Neural progenitor cell (in vitro differentiated cells): ENCODE results near the gene PPM1K. TPM values are rescaled to one million over a fixed set of nuclear protein-coding genes. Genes with fewer than 3 reads are reported as not detected.

Experiments used
- DNase-seq: peaks from one replicate; pipeline ENCODE4 v3.0.0-alpha.2; 2016; ENCODE audit warnings: low spot score
- H2AFZ ChIP-seq: fragments of 200-600 bp; sonication (generic); replicated peaks from 2 replicates; pipeline ENCODE4 v1.6.1; 2016; ENCODE audit warnings: antibody characterized with exemption
- H3F3A ChIP-seq: fragments of 200-600 bp; sonication (generic); 2 replicates; pipeline ENCODE4 v1.6.1; 2016; ENCODE audit warnings: antibody characterized with exemption, low read depth
- H3K27ac ChIP-seq: fragments of 200-600 bp; sonication (generic); 2 replicates; pipeline ENCODE4 v1.5.1; 2016; ENCODE audit warnings: mild to moderate bottlenecking
- H3K27me3 ChIP-seq: fragments of 200-600 bp; sonication (generic); 2 replicates; pipeline ENCODE4 v1.6.1; 2016; ENCODE audit warnings: mild to moderate bottlenecking, moderate library complexity
- H3K36me3 ChIP-seq: fragments of 200-600 bp; sonication (generic); 2 replicates; pipeline ENCODE4 v1.5.1; 2016
- H3K4me1 ChIP-seq: fragments of 200-600 bp; sonication (generic); 2 replicates; pipeline ENCODE4 v1.6.1; 2016; ENCODE audit warnings: mixed run types
- H3K4me2 ChIP-seq: fragments of 200-600 bp; sonication (generic); 2 replicates; pipeline ENCODE4 v1.6.1; 2016
- H3K4me3 ChIP-seq: fragments of 200-600 bp; sonication (generic); 2 replicates; pipeline ENCODE4 v1.5.1; 2016
- H3K79me2 ChIP-seq: fragments of 200-600 bp; sonication (generic); 2 replicates; pipeline ENCODE4 v1.6.1; 2016; ENCODE audit warnings: low read depth
- H3K9ac ChIP-seq: fragments of 200-600 bp; sonication (generic); 2 replicates; pipeline ENCODE4 v1.6.1; 2016
- H3K9me3 ChIP-seq: fragments of 200-600 bp; sonication (generic); 2 replicates; pipeline ENCODE4 v1.5.1; 2016; ENCODE audit warnings: low read depth
- H4K20me1 ChIP-seq: fragments of 200-600 bp; sonication (generic); 2 replicates; pipeline ENCODE4 v1.6.1; 2016; ENCODE audit warnings: low read depth
- H3K27ac Mint-ChIP-seq: 3 replicates; pipeline ENCODE4 v1.8.0; 2021; ENCODE audit warnings: mixed read lengths
- H3K27me3 Mint-ChIP-seq: 2 replicates; pipeline ENCODE4 v1.8.0; 2022; ENCODE audit warnings: low read depth, mild to moderate bottlenecking, inconsistent platforms, moderate library complexity, mixed read lengths; ENCODE audit not compliant: insufficient read depth
- H3K36me3 Mint-ChIP-seq: 3 replicates; pipeline ENCODE4 v1.8.0; 2021; ENCODE audit warnings: mixed read lengths
- H3K4me1 Mint-ChIP-seq: 3 replicates; pipeline ENCODE4 v1.8.0; 2021; ENCODE audit warnings: mixed read lengths
- H3K4me3 Mint-ChIP-seq: 3 replicates; pipeline ENCODE4 v1.8.0; 2021; ENCODE audit warnings: mild to moderate bottlenecking, moderate library complexity, mixed read lengths
- H3K9me3 Mint-ChIP-seq: 3 replicates; pipeline ENCODE4 v1.8.0; 2020; ENCODE audit warnings: mixed read lengths
- EZH2 ChIP-seq: fragments of 200-600 bp; sonication (generic); IDR thresholded peaks from 2 replicates; pipeline ENCODE4 v1.6.1; 2017; ENCODE audit warnings: antibody characterized with exemption, mild to moderate bottlenecking, moderate library complexity
- EZH2phosphoT487 ChIP-seq: fragments of 200-600 bp; sonication (generic); IDR thresholded peaks from 2 replicates; pipeline ENCODE4 v1.6.1; 2017; ENCODE audit warnings: antibody characterized with exemption
- total RNA-seq: library from RNA; depleted of rRNA; stranded (reverse); fragments of >200 nt; gene quantifications from 2 replicates; pipeline ENCODE4 v1.2.3, GENCODE V29; 2015; ENCODE audit warnings: low replicate concordance
- TF ChIP-seq, protein P1 (sequence below): fragments of 200-600 bp; sonication (generic); IDR thresholded peaks from 2 replicates; pipeline ENCODE4 v1.5.1; 2017; ENCODE audit warnings: antibody characterized with exemption, mild to moderate bottlenecking

Gene PPM1K
- total RNA-seq, 1 donor from 2014 or later: 7.3 TPM

DNA sequence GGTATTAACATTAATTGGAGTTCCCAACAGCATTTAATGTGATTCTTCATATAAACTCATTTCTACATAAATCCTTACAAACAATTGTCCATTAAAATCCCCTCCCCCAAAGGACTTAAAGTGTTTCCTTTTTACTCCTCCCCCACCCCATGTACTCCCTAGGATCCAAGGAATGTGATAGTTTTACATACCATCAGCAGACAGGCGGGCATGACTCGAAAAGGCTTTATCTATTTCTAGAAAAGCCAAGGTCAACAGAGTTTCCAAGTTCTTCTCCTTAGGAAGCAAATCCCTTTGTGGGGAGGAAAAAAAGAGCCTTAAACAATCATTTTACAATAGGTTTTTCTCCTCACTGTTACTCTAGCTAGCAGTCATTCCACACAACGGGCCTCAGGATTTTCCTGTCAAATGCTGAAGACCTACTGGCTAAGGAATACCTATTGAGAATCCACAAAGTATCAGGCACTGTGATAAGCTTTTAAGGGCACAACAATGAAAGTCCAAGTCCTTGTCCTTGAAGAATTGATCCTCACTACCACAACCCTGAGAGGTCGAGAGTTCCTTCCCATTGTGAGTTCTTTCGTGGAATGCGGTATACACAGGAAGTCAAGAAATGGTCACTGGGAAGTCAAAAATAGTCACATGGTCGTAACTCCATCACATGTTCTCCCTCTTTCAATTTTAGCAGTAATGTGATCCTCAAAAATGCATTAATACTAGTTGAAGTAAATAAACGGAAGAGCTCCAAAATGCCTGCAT, 7.2 kb downstream of the PPM1K start:
- H3K27ac ChIP-seq: no peak overlapping the region
- no peak for TF ChIP-seq EZH2
- no peak for TF ChIP-seq EZH2phosphoT487
- TF ChIP-seq, protein P1, sequence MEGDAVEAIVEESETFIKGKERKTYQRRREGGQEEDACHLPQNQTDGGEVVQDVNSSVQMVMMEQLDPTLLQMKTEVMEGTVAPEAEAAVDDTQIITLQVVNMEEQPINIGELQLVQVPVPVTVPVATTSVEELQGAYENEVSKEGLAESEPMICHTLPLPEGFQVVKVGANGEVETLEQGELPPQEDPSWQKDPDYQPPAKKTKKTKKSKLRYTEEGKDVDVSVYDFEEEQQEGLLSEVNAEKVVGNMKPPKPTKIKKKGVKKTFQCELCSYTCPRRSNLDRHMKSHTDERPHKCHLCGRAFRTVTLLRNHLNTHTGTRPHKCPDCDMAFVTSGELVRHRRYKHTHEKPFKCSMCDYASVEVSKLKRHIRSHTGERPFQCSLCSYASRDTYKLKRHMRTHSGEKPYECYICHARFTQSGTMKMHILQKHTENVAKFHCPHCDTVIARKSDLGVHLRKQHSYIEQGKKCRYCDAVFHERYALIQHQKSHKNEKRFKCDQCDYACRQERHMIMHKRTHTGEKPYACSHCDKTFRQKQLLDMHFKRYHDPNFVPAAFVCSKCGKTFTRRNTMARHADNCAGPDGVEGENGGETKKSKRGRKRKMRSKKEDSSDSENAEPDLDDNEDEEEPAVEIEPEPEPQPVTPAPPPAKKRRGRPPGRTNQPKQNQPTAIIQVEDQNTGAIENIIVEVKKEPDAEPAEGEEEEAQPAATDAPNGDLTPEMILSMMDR: no peak
- Mint-ChIP-seq H3K27me3 (no peaks in the 10 kb centered on the region), H3K27ac (no peak overlapping the region), H3K9me3 (no peaks in the 10 kb centered on the region), H3K4me1 (peaks cover 5% of the 10 kb centered on the region), H3K36me3 (peaks cover 10% of the 10 kb centered on the region), H3K4me3 (no peak overlapping the region)
- DNase-seq: no peak
- no peak overlapping the region for H3K9ac ChIP-seq
- no peaks in the 10 kb centered on the region for H3K9me3 ChIP-seq
- H3K4me2 ChIP-seq: no peak overlapping the region
- H3K36me3 ChIP-seq: no peaks in the 10 kb centered on the region
- H3F3A ChIP-seq: no peaks in the 10 kb centered on the region
- no peaks in the 10 kb centered on the region for H4K20me1 ChIP-seq
- no peaks in the 10 kb centered on the region for H3K4me1 ChIP-seq
- H3K79me2 ChIP-seq: no peaks in the 10 kb centered on the region
- H2AFZ ChIP-seq: no peak overlapping the region
- no peak overlapping the region for H3K4me3 ChIP-seq
- H3K27me3 ChIP-seq: peaks cover 2% of the 10 kb centered on the region

GRCh38 chr4:88275949-88276515, 8.3 kb downstream of the PPM1K start:
- TF ChIP-seq EZH2phosphoT487: no peak
- no peak for TF ChIP-seq EZH2
- TF ChIP-seq, protein P1: no peak
- Histone ChIP-seq H3K27ac (no peak overlapping the region), H2AFZ (no peak overlapping the region), H3K36me3 (no peaks in the 10 kb centered on the region), H3K79me2 (no peaks in the 10 kb centered on the region), H3K27me3 (no peaks in the 10 kb centered on the region), H4K20me1 (no peaks in the 10 kb centered on the region), H3F3A (no peaks in the 10 kb centered on the region), H3K9me3 (no peaks in the 10 kb centered on the region), H3K4me3 (no peak overlapping the region), H3K4me2 (no peak overlapping the region), H3K4me1 (no peaks in the 10 kb centered on the region), H3K9ac (no peak overlapping the region)
- peaks cover 10% of the 10 kb centered on the region for H3K36me3 Mint-ChIP-seq
- no peaks in the 10 kb centered on the region for H3K9me3 Mint-ChIP-seq
- no peaks in the 10 kb centered on the region for H3K27me3 Mint-ChIP-seq
- H3K4me3 Mint-ChIP-seq: no peak overlapping the region
- H3K4me1 Mint-ChIP-seq: peaks cover 5% of the 10 kb centered on the region
- DNase-seq: no peak
- no peak overlapping the region for H3K27ac Mint-ChIP-seq

DNA sequence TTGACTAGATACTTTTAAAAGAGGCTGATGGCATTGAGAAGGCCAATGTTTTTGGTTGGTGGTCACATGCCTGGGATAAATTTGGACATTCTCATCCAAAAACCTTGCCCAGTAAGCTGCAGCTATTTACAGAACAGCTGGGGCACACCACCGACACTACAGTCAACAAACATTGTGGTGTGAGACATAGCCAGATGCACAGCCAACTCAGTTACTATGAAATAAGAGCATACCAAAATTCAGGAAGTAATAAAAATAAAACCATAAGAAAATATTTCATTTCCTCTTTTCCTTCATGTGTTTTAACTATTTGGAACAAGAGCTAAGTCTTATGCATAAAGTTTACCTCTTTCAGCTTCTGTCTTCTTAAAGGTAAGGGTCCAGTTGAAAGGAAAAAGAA, 8.8 kb downstream of the PPM1K start:
- no peaks in the 10 kb centered on the region for H4K20me1 ChIP-seq
- peaks cover 5% of the 10 kb centered on the region for H3K4me1 Mint-ChIP-seq
- no peak overlapping the region for H3K4me3 ChIP-seq
- no peak overlapping the region for H3K27ac ChIP-seq
- H3K9ac ChIP-seq: no peak overlapping the region
- no peaks in the 10 kb centered on the region for H3K27me3 Mint-ChIP-seq
- no peak overlapping the region for H3K4me2 ChIP-seq
- no peak overlapping the region for H2AFZ ChIP-seq
- no peak for TF ChIP-seq EZH2phosphoT487
- TF ChIP-seq, protein P1: no peak
- no peak for TF ChIP-seq EZH2
- H3K27me3 ChIP-seq: no peaks in the 10 kb centered on the region
- no peaks in the 10 kb centered on the region for H3K9me3 Mint-ChIP-seq
- no peaks in the 10 kb centered on the region for H3K36me3 ChIP-seq
- no peaks in the 10 kb centered on the region for H3F3A ChIP-seq
- no peaks in the 10 kb centered on the region for H3K4me1 ChIP-seq
- H3K9me3 ChIP-seq: no peaks in the 10 kb centered on the region
- H3K27ac Mint-ChIP-seq: no peak overlapping the region
- no peak overlapping the region for H3K4me3 Mint-ChIP-seq
- peaks cover 10% of the 10 kb centered on the region for H3K36me3 Mint-ChIP-seq
- DNase-seq: no peak
- no peaks in the 10 kb centered on the region for H3K79me2 ChIP-seq
